ENCODE data around the gene SBK1.

The SBK1 gene

DNA sequence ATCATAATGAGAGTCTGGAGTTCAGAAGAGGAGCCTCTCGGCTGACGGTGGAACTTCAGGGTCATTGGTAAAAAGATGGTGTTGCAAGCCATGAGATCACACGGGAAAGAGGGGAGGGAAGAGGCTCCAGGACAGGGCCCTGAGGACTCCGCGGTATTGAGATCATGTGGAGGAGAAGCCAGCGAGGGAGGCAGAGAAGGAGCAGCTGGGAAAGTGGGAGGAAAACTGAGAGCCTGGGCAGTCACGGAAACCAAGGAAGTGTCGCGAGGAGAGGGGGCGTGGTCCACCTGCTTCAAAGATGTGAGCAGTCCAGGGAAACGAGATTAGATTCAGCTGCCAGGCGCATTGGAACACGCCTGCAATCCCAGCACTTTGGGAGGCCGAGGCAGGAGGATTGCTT, 27.7 kb upstream of the SBK1 start:
- Mint-ChIP-seq H3K9me3 (no peaks in the 10 kb centered on the region), H3K4me3 (no peak overlapping the region), H3K36me3 (ENCODE audit: low read depth) (no peaks in the 10 kb centered on the region), H3K4me1 (peaks cover 10% of the 10 kb centered on the region), H3K27ac (peak overlapping the region in 1 of 3 experiments; percentile 85), H3K27me3 (ENCODE audit: low read depth) (peaks cover 3% of the 10 kb centered on the region)
- TF ChIP-seq, protein P1, sequence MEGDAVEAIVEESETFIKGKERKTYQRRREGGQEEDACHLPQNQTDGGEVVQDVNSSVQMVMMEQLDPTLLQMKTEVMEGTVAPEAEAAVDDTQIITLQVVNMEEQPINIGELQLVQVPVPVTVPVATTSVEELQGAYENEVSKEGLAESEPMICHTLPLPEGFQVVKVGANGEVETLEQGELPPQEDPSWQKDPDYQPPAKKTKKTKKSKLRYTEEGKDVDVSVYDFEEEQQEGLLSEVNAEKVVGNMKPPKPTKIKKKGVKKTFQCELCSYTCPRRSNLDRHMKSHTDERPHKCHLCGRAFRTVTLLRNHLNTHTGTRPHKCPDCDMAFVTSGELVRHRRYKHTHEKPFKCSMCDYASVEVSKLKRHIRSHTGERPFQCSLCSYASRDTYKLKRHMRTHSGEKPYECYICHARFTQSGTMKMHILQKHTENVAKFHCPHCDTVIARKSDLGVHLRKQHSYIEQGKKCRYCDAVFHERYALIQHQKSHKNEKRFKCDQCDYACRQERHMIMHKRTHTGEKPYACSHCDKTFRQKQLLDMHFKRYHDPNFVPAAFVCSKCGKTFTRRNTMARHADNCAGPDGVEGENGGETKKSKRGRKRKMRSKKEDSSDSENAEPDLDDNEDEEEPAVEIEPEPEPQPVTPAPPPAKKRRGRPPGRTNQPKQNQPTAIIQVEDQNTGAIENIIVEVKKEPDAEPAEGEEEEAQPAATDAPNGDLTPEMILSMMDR (IDR thresholded peaks at IDR 0.05; ENCODE audit: unreplicated experiment in 3 of 3): no peak

DNA sequence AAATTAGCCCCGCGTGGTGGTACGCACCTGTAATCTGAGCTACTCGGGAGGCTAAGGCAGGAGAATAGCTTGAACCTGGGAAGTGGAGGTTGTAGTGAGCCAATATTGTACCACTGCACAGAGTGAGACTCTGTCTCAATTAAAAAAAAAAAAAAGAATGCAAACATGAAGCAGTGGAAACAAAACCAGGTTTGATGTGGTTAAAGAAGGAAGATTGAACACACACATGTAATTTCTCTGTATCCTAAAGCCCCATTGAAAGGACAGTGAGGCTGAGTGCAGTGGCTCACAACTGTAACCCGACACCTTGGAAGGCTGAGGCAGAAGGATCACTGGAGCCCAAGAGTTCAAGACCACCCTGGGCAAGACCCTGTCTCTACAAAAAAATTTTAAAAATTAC, 26.5 kb upstream of the SBK1 start:
- TF ChIP-seq, protein P1 (IDR thresholded peaks at IDR 0.05; ENCODE audit: unreplicated experiment in 3 of 3): no peak
- H3K9me3 Mint-ChIP-seq: no peaks in the 10 kb centered on the region
- no peaks in the 10 kb centered on the region for H3K36me3 Mint-ChIP-seq (ENCODE audit: low read depth)
- peaks cover 3% of the 10 kb centered on the region for H3K27me3 Mint-ChIP-seq (ENCODE audit: low read depth)
- peaks cover 6% of the 10 kb centered on the region for H3K4me1 Mint-ChIP-seq
- H3K27ac Mint-ChIP-seq: no peak overlapping the region
- H3K4me3 Mint-ChIP-seq: no peak overlapping the region

DNA sequence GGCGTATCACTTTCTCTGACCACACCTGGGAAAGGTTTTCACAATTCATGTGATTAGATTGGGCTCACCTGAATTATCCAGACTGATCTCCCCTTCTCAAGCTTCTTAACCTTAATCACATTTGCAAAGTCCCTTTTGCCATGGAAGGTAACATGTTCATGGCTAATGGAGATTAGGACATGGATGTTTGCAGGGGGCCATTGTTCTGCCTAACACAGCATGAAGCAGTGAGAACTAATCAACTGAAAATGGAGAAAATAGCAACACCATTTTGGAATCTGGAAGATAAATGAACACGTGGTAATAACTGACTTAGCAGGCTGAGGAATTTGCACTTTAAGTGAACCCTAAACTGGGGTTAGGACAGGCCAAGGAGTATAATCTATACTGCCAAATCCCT, 25.0 kb upstream of the SBK1 start:
- H3K27me3 Mint-ChIP-seq (ENCODE audit: low read depth): peaks cover 3% of the 10 kb centered on the region
- H3K9me3 Mint-ChIP-seq: no peaks in the 10 kb centered on the region
- H3K27ac Mint-ChIP-seq: no peak overlapping the region
- H3K36me3 Mint-ChIP-seq (ENCODE audit: low read depth): no peaks in the 10 kb centered on the region
- TF ChIP-seq, protein P1 (IDR thresholded peaks at IDR 0.05; ENCODE audit: unreplicated experiment in 3 of 3): no peak
- no peak overlapping the region for H3K4me3 Mint-ChIP-seq
- H3K4me1 Mint-ChIP-seq: peaks cover 6% of the 10 kb centered on the region

DNA sequence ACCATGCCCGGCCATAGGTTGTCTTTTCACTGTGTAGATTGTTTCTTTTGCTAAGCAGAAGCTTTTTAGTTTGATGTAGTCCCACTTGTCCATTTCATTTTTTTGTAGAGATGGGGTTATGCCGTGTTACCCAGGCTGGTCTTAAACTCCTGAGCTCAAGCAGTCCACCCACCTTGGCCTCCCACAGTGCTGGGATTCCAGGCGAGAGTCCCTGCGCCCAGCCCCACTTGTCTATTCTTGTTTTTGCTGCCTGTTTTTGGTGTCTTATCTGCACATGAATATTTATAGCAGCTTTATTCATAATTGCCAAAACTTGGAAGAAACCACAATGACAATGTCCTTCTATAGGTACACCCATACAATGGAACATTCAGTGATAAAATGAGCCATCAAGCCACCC, 18.8 kb upstream of the SBK1 start:
- no peak overlapping the region for H3K4me3 Mint-ChIP-seq
- H3K27me3 Mint-ChIP-seq (ENCODE audit: low read depth): peaks cover 38% of the 10 kb centered on the region
- no peaks in the 10 kb centered on the region for H3K4me1 Mint-ChIP-seq
- no peaks in the 10 kb centered on the region for H3K9me3 Mint-ChIP-seq
- TF ChIP-seq, protein P1 (IDR thresholded peaks at IDR 0.05; ENCODE audit: unreplicated experiment in 3 of 3): no peak
- no peaks in the 10 kb centered on the region for H3K36me3 Mint-ChIP-seq (ENCODE audit: low read depth)
- H3K27ac Mint-ChIP-seq: no peak overlapping the region

DNA sequence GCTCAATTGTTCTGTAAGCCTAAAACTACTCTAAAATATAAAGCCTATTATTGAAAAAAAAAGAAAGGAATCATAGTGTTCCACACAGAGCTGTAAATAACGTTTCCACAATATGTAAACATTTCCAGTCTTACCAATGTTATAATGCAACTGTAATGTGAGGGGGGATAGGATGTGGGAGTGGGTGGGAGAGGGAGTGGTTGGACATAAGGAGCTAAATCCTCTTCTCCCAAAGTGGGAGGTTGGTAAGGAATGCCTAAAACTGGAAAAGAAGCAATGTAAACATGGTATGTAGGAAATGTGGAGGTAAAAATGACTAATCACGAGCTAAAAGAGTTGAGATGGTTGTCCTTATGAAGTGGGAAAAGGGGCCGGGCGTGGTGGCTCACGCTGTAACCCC, 17.6 kb upstream of the SBK1 start:
- TF ChIP-seq, protein P1 (IDR thresholded peaks at IDR 0.05; ENCODE audit: unreplicated experiment in 3 of 3): no peak
- Mint-ChIP-seq H3K4me1 (no peaks in the 10 kb centered on the region), H3K36me3 (ENCODE audit: low read depth) (no peaks in the 10 kb centered on the region), H3K4me3 (no peak overlapping the region), H3K9me3 (no peaks in the 10 kb centered on the region), H3K27me3 (ENCODE audit: low read depth) (peaks cover 38% of the 10 kb centered on the region), H3K27ac (no peak overlapping the region)

DNA sequence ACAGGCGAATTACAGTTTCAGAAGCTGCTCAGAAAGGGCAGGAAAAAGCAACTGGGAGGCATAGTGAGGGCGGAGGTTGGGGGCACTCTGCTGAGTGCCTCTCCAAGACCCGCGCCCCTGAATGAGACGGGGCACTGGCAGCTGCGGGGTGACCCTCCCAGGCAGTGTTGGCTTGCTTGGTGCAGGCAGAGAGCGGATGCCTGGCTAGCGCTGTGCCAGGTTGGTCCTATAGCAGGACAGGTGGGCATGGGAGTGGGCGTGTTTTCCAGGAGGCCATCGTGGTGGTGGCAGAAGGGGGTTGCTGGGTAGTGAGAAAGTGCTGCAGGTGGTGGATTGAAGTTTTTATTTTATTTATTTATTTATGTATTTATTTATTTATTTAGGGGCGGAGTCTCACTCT, 16.0 kb upstream of the SBK1 start:
- peak overlapping the region; percentile 29 to 50 (median 34) for H3K4me3 Mint-ChIP-seq
- peaks cover 38% of the 10 kb centered on the region for H3K27me3 Mint-ChIP-seq (ENCODE audit: low read depth)

More for the DNA sequence above, 16.0 kb upstream of the SBK1 start:
- Mint-ChIP-seq H3K36me3 (ENCODE audit: low read depth) (no peaks in the 10 kb centered on the region), H3K27ac (no peak overlapping the region), H3K9me3 (no peaks in the 10 kb centered on the region), H3K4me1 (no peaks in the 10 kb centered on the region)
- TF ChIP-seq, protein P1 (IDR thresholded peaks at IDR 0.05; ENCODE audit: unreplicated experiment in 3 of 3): no peak

All from nephron (organoid).